HG03571 (cell line): ENCODE measurements around the gene YKT6.

ENCODE experiments used
- ATAC-seq: cut with Tn5 transposase; IDR thresholded peaks from one replicate; pipeline ENCODE4 v1.9.1; 2021; ENCODE audit not compliant: unreplicated experiment

YKT6 gene

DNA sequence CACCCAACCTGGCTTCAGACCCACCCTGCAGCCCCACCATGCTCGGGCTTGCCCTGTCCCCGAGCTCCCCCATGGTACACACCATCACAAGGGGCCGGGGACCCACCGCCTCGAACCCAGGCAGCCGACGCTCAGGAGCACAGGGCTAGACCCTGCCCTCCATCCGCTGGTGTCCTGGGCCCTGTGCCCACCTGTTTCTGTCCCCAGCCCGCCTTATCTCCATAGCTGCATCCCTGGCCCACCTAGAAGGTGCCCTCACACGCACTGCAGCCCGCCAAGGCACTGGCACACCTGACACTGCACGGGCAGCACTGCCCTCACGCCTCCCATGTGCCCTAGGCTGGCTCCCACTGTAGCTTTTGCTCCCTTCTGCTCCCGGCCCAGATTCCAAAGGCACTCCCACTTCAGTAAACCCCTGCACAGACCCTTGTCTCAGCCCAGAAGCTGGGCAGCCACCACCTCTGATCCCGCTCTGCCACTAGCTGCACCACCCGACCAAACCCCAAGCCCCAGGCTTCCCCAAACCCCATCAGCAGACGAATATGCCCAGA is 17.1 kb downstream of the YKT6 start:
- ATAC-seq, result no peak

DNA sequence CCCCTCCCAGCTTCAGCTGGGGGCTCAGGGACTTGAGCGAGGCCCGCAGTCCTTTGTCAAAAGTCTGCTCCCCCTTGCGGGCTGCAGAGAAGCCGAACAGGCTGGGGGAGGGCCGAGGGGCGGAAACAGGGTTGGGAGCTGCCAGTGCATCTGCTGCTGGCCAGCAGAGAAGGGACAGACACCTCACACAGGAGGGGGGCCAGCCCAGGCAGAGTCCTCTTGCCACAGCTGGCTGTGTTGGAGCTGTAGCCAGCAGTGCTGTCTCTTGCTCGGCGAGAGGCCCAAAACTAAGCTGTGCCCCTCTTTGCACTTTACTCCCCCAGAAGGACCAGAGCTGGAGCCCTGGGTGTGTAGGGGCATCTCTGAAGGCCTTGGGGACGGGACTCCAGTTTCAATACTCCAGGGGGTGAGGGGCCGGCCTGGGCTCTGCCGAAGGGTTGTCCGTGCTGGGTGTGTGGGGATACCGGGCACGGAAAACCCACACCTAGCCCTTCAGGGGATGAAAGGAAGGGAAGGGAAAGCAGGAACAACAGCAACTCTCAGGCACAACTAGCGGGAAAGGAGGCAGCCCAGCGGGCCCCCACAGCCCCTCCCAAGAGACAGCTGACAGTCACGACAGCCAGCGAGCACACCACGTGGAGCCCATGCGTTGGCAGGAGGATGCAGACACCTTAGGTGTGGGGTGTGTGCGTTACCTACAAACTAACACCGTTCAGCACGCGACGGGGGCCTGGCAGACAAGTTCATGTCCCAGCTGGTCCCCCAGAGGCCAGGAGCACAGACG is 17.8 kb downstream of the YKT6 start:
- ATAC-seq, result no peak

DNA sequence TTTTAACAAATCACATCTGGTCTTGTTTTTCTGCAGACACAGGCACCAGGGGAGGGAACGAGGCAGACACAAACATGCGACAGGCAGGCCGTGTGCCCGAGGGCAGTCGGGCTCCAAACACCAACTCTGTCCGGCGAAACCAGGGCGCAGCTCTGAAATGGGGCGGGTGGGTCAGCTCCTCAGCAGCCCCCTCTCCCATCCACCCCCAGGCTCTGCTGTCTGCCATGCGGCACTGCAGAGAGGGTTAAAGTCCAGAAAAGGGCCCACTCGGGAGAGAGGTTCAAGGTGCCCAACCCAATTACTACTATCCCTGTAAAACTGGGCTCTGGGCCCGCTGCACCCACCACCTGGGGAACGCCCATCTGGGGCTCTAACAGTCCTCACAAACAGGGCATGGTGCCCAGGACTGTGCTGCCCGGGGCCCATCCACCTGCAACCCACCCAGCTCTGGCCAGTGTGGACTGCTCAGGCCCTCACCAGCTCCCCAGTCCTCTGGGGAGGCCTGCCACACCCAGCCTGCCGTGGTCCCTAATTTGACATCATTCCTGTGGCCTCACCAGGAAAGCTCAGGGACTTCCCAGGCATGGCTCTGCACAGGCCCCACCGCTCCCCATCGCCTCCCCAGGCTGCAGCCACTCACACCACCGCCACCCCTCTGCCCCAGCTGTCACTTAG is 18.7 kb downstream of the YKT6 start:
- no peak for ATAC-seq

DNA sequence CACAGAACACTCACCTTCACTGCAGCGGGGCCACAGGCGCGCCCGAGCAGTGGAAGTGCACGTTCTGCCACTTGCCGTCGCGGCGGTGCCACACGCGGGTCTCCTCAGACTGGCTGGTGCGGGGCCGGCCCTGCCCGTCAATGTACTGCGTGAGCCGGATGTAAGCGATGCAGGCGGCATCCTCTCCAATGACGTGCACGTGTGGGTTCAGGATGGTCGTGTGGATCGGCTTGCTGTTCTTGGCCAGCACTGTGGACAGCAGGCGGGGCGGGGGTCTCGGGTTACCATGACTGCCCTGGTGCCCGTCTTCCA is 19.2 kb downstream of the YKT6 start:
- no peak for ATAC-seq

DNA sequence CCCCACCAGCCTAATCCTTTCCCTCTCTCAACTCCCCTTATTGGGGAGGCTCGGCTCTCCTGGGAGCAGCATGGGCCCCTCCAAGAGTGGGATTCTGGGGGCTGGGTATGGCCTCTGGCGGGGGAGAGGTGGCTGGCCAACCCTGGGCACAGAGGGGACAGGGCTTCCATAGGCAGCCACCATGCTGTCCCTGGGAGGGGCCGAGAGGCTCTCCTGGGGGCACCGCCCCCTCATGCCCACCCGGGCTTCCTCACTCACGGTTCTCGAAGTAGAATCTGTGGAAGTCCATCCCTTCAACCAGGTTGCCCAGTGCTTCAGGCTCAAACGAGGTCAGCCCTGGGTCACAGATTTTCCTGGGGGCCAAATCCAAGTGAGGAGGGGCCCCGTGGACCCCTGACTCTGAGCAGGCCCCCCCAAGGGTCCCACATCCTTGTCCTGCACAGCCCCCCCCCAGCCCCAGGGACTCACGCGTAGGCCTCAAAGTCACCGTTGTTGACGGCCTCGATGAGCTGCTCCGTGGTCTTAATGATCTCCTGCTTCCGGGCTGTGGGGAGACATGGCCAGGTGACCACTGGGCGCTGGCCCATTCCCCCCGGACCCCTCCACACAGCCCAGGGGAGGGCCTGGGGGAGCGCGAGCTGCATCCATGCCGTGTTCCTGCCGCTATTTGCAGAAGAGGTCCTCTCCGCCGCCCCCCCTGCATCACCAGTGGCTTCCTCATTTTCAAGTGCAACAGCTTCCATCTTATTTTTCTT is 19.8 kb downstream of the YKT6 start:
- ATAC-seq, result no peak

DNA sequence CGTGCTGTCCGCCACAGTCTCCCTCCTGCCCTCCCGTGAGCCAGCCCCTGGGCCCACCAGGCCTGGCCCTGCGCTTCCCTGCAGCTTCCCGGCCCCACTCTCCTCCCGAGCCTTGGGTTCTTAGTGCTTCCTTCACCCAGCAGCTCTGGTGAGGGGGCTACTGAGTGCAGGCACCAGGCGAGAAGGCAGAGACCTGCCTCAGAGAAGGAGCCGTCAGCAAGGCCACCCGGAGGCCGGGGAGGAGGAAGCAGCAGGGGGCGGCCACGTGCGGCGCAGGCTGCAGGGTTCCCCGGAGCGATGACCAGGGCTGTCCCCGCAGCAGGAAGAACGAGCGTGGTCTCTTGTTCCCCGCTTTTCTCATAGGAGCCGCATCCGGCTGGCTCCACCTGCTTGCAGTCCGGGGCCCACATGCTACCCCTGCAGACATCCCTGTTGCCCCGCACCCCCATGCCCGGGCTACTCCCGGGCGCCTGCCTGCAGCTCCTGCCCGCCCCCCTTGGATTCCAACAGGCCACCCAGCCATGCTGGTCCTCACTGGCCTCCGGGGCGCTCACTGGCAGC is 20.5 kb downstream of the YKT6 start:
- no peak for ATAC-seq

DNA sequence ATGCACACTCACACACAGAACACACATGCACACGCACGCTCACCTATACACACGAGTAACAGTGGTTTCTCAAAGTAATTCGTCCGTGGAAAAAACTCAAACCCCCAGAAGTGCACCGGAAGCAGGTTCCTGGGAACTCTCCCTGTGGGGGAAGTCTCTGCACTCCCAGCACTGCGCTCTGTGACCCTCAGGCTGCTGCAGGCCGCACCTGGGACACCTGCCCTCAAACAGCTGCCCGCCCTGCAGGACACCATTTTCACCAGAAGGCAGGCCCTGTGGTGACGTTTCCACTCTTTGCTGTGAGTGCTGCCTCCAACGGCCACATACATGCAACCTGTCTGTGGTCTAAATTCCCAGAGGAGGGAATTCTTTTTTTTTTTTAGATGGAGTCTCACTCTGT is 21.3 kb downstream of the YKT6 start:
- ATAC-seq, result no peak

DNA sequence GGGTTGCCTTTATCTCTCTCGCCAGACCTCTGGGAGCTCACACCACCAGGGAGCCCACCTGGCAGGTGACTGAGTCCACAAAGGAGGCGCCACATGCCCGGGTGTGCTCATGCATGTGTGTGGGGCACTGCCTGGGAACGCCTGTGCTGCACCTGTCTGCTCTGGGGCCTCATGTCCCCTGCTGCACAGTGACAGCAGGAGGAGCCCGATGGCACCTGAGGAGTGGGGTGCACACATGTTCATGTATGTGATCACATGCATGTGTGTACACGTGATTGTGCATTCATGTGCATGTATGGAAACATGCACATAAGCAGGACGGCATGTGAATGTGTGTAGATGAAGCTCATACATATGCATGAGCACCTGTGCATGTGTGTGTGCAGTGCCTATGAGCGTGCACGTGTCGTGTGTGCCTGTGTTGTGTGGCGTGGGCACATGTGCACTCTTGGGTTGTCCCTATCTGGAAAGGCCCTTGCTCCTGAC is 22.0 kb downstream of the YKT6 start:
- no peak for ATAC-seq

DNA sequence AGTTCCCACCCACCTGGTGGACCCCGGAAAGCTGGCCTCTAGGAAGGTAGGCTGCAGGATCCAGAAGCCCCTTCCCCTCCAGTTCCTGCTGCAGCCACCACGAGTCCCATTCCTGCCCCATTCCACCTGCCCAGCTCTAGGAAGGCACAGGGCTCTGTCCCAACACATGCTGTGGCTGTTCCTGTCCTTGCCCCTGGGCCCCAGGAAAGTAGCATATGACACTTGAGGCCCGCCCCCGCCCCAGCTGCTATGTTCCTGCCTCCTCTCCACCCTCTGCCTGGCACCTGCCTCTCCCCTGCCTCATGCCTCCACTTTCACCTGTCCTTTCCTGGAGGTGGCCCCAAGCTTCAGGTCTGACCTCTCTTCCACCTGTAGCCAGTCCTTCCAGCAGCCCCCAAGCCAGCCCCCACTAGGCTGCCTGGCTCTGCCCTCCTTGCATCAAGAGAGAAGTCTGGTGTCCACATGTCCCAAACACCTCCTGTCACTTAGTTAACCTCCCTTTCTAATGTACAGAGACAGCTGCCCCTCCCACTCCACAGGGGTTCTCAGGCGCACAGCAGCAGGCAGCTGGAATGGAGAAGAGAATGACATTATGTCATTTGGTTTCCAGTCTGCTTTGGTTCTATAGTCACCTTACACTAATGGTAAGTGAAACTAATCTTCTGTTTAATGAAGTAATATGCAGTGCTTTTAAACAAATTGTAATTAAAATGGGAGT is 22.7 kb downstream of the YKT6 start:
- no peak for ATAC-seq

DNA sequence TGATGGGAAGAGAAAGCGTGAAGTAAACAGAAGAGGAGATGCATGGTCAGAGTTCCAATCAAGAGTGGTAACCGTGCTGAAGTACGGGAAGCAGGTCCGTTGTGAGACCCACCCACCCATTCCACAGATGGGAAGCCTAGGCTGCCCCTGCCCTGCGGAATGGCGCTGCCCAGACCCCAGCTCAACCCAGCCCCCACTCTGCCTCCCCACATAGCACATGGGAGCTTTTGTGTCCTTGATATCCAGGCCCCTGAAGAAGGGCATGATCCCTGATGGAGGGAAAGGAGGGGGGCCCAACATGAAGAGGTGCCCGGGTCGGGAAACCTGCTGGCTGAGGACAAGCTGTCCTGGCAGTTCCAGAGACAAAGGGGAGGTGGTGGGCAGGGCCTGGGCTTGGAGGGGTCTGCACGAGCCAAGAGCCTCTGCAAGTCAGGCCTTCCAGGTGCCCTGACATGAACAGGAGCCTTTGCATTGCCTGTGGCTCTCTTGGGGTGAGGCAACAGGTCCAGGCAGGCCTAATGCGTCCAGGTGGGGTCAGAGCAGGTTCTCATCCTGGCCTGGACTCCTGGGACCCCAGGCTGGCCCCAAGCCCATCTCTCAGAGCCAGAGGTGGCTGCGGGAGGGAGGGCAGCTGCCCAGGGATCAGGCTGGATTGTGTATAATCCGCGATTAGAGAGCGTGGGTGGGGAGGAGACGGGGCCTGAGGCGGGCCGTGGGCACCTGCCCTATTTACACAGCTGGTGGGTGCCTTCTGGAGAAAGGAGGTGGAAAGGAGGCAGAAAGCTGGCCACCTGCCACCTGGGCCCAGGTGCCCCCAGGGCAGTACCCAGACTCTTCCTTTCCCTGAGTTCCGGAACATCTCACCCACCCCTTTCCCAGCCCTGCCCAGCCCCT is 23.5 kb downstream of the YKT6 start:
- no peak for ATAC-seq

DNA sequence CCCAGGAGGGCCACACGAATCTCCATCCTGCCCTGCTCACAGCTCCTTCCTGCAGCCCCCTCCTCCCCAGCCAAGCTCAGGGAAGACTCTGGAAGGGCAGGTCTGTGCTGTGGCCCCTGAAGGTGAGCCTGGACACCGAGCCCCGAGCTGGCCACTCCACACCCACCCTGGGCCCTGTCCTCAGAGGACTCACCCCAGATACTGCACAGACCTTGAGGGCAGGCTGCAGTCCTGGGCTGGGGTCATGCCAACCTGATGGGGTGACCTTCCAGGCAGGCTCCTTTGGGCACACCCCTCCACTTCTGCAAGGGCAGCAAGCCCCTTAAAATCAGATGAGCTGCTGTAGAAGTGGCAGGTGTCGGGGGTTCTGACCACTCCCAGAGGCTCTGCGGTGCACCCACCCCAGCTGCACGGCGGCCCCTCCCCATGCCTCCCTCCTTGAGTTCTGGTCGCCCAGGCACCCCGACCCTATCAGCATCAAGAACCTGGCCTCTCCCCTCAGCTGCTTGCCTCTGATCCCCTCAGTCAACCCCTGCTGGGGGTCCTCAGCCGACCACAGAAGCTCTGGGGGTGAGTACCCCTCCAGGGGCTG is 24.3 kb downstream of the YKT6 start:
- no peak for ATAC-seq

DNA sequence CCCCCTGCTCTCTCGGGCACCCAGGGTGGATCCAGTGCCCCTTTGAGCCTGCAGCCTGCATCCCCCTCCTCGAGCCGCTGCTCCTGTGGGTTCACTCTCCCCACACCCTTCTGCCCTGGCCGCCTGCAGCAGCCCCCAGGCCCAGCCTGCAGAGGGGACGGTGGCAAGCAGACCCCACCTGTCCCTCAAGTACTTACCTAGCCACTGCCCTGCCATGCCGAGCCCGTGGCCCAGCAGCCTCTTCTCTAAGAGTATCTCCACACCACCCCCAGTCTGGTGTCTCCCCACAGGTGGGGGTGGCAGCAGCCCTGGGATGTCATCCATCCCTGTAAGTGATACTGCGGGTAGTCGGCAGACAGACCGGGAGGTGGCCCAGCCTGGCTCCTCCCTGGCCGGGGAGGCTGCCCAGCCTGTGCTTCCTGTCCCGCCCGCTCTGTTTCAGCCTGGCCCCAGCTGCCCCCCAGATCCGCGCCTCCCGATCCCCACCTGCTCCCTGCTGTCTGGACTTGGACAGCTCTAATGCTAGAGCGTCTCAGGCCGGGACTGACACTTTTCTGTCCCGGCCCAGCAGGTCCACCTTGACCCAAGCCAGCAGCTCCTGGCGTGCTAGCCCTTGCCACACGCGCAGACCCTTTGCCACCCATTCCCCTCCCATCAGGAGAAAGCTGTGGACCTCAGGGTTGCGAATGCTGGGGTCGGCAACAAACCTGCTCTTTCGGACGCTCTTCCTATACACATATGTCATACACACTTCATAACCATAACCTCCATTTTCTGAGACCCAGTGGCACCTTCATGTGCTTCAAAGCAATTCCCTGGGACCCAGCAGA is 25.0 kb downstream of the YKT6 start:
- ATAC-seq, result no peak

DNA sequence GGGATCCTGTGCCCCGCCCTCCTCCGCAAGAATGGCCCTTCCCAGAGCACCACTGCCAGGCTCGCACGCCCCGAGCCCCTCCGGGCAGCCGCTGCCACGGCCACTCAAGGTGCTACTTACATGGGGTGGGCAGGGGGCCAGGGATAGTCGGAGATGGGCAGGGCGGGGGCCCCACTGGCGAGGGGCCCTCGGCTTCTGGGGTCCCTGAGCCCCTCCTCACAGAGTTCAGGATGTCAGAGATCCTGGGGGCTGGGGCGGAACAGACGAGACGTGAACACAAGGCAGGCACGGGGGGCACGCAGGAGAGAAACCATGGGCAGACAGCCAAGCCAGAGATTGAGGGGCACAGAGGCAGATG is 25.6 kb downstream of the YKT6 start:
- ATAC-seq, result no peak

DNA sequence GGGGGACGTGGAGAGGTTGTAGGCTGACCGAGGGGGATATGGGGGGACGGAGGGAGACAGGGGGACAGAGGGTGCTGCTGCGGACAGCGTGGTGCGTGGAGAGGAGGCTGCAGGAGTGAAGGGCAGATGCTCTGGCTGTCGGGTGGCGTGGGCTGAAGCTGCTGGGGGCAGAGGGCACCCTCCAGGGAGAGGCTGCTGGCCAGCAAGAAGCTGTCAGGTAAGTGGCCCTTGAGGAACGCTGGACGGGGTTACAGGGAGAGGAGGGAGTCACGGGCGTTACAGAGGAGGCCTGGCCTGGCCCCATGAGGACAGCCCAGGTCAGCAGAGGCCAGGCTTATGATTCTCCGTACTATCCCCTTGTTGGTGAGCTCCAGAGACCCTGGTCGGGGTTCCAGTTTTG is 27.1 kb downstream of the YKT6 start:
- ATAC-seq, result no peak

DNA sequence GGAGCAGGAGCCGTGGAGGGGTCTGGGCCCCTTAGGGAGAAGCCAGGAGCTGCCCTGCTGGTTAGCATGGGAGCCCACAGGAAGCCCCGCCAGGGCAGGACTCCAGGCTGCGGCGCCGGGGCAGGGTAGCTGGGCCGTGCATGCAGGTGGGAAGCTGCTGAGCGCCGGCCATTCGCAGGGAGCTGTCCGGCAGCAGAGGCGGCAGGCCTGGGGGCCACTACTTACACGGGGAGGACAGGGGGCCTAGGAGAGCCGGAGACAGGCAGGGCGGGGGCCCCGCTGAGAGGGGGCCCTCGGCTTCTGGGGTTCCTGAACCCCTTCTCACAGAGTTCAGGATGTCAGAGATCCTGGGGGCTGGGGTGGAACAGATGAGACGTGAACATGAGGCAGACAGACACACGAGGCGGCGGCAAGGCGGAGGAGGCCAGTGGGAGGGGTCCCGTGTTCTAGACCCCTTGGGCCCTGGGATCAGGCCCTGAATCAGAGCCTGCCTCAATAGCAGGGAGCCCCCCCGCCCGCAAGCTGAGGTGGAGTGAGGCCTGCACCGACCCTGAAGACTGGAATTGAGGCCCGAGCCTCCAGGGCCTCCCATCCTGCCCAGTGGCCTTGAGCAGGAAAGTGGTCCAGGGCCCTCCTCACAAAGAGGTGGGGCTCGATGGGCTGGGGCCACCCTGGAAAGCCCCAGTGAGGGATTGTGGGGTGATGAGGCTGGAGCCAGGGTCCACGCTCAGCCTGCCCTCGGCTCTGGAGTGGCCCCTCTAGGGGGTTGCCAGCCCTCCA is 28.0 kb downstream of the YKT6 start:
- no peak for ATAC-seq

DNA sequence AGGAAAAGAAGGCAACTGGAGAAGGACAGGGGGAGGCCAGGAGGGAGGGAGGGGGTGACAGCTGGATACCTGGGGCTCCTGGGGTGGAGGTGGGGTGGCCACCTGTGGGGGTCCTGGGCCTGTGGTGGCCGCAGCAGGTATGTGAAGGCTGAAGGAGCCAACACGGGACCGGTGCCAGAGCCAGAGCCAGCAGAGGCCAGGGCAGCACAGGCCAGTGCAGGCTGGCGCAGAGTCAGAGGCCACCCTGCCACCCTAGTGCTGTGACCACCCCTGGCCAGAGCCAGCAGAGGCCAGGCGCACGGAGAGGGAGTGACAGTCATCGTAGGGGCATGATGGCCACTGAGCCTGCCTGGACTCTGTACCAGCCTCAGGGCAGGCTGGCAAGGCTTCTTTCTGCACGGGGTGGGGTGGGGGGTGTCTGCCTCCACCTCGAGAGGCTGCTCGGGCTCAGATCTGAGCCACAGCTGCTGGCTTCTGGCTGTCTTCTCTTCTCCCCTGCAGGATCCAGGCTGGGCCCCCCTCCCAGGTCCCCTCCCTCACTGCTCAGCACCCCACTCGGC is 28.8 kb downstream of the YKT6 start:
- ATAC-seq, result no peak

DNA sequence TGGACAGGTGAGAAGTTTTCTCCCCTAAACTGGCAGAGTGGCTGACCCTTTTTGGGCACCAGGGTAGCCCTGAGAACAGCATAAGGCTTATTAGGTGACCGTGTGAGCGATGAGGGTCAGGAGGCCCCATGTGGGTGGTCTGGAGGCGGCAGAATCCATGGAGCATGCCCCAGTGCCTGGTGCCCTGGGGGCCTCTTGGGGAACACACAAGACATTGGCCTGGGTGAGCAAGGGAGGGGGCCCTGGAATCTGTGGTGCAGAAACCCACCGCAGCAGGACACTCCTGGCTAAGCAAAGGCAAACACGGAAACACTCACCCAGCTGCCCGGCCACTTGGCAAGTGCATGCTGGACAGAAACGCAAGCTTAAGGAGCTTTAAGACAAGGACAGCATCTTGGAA is 29.5 kb downstream of the YKT6 start:
- ATAC-seq, result no peak

DNA sequence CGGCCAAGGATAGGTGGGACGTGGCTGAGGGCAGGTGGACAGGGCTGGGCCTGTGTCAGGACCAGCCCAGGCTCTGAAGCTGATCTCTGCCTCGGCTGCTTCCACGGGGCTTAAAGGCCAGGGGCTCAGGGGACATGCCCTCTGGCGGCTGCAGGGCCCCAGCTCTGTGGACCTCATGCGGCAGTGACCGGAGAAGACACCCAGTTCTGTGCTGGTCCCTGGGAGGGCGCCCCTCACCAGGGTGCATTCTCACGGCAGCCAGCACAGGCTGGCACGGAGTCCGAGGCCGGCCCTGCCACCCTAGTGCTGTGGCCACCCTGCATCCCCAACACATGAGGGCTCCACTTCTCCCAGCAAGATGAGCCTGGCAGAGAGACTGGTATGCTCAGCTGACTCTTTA is 30.3 kb downstream of the YKT6 start:
- no peak for ATAC-seq
